WTC11 (cell line): ENCODE data around the gene RPAIN. TPM values are rescaled to one million over a fixed set of nuclear protein-coding genes. Genes with fewer than 3 reads are reported as not detected.

Experiments
- ATAC-seq: fragments of 200-7000 bp; cut with Tn5 transposase; 2 replicates; pipeline ENCODE4 v1.10.0; 2021; ENCODE audit warnings: mild to moderate bottlenecking, moderate library complexity
- CTCF ChIA-PET: fragments of 300-600 bp; sonication (Branson Sonifier 250); formaldehyde crosslinking; loops from one replicate; lab custom pipeline; 2021; ENCODE audit warnings: antibody characterized with exemption; lab: Charles Lee
- POLR2A ChIA-PET: fragments of 350-600 bp; sonication (Branson Sonifier 250); formaldehyde crosslinking; loops from one replicate; lab custom pipeline; 2021; ENCODE audit warnings: antibody characterized with exemption; lab: Charles Lee
- DNase-seq: peaks from one replicate; pipeline ENCODE4 v3.0.0; 2021; ENCODE audit warnings: low spot score
- H3K27ac Mint-ChIP-seq: 2 replicates; pipeline ENCODE4 v1.8.0; 2021; ENCODE audit warnings: mixed read lengths
- H3K27me3 Mint-ChIP-seq: 2 replicates; pipeline ENCODE4 v1.8.0; 2021; ENCODE audit warnings: low read depth, mild to moderate bottlenecking, moderate library complexity, mixed read lengths
- H3K36me3 Mint-ChIP-seq: 2 replicates; pipeline ENCODE4 v1.8.0; 2021; ENCODE audit warnings: mixed read lengths
- H3K4me1 Mint-ChIP-seq: 2 replicates; pipeline ENCODE4 v1.8.0; 2022; ENCODE audit warnings: mixed read lengths
- H3K4me3 Mint-ChIP-seq: 2 replicates; pipeline ENCODE4 v1.8.0; 2021; ENCODE audit warnings: mild to moderate bottlenecking, moderate library complexity, mixed read lengths
- H3K9me3 Mint-ChIP-seq: 2 replicates; pipeline ENCODE4 v1.8.0; 2021; ENCODE audit warnings: mixed read lengths
- CBFB ChIP-seq: sonication (generic); formaldehyde crosslinking; IDR thresholded peaks from 2 replicates; pipeline ENCODE4 v1.8.1; 2022; ENCODE audit warnings: mild to moderate bottlenecking, low read depth, missing genetic modification reagents
- GTF2I ChIP-seq: fragments of 250-450 bp; sonication (Bioruptor Pico); conservative IDR thresholded peaks from 2 replicates; pipeline ENCODE4 v1.4.0; 2021; ENCODE audit warnings: mild to moderate bottlenecking
- JUN ChIP-seq: sonication (generic); formaldehyde crosslinking; IDR thresholded peaks from 2 replicates; pipeline ENCODE4 v1.8.0; 2023; ENCODE audit warnings: mild to moderate bottlenecking, missing genetic modification reagents
- NFATC4 ChIP-seq: fragments of 250-450 bp; sonication (Bioruptor Pico); IDR thresholded peaks from 2 replicates; pipeline ENCODE4 v1.9.0; 2021; ENCODE audit warnings: mild to moderate bottlenecking
- NFYB ChIP-seq: sonication (generic); formaldehyde crosslinking; conservative IDR thresholded peaks from 2 replicates; pipeline ENCODE4 v1.8.0; 2022; ENCODE audit warnings: low read depth, missing genetic modification reagents
- OVOL2 ChIP-seq: fragments of 250-450 bp; sonication (Bioruptor Pico); IDR thresholded peaks from 2 replicates; pipeline ENCODE4 v1.9.0; 2021; ENCODE audit warnings: mild to moderate bottlenecking, borderline replicate concordance
- TP53 ChIP-seq: sonication (generic); formaldehyde crosslinking; IDR thresholded peaks from 2 replicates; pipeline ENCODE4 v1.8.1; 2023; ENCODE audit warnings: mild to moderate bottlenecking, missing genetic modification reagents
- ZNF121 ChIP-seq: sonication (generic); formaldehyde crosslinking; IDR thresholded peaks from 2 replicates; pipeline ENCODE4 v1.8.0; 2023; ENCODE audit warnings: missing genetic modification reagents
- ZNF396 ChIP-seq: fragments of 250-450 bp; sonication (Bioruptor Pico); IDR thresholded peaks from 2 replicates; pipeline ENCODE4 v1.8.0; 2021; ENCODE audit warnings: mild to moderate bottlenecking, moderate library complexity, borderline replicate concordance
- ZNF416 ChIP-seq: fragments of 250-450 bp; sonication (Bioruptor Pico); IDR thresholded peaks from 2 replicates; pipeline ENCODE4 v1.9.0; 2021; ENCODE audit warnings: mild to moderate bottlenecking, inconsistent platforms
- total RNA-seq: library from RNA; stranded (reverse); gene quantifications from 3 replicates; pipeline ENCODE4 v1.2.3, GENCODE V29; 2021
- TF ChIP-seq, protein P1 (sequence below): sonication (generic); formaldehyde crosslinking; IDR thresholded peaks from 2 replicates; pipeline ENCODE4 v1.8.1; 2023; ENCODE audit warnings: mild to moderate bottlenecking, missing genetic modification reagents
- TF ChIP-seq, protein P2 (sequence below): fragments of 250-450 bp; sonication (Bioruptor Pico); conservative IDR thresholded peaks from 2 replicates; pipeline ENCODE4 v1.9.0; 2021; ENCODE audit warnings: mild to moderate bottlenecking
- TF ChIP-seq, protein P3 (sequence below): sonication (generic); formaldehyde crosslinking; IDR thresholded peaks from 2 replicates; pipeline ENCODE4 v1.8.0; 2023; ENCODE audit warnings: missing genetic modification reagents, mild to moderate bottlenecking, borderline replicate concordance
- TF ChIP-seq, protein P4 (sequence below): sonication (generic); formaldehyde crosslinking; IDR thresholded peaks from 2 replicates; pipeline ENCODE4 v1.8.0; 2023; ENCODE audit warnings: mild to moderate bottlenecking, missing genetic modification reagents
- TF ChIP-seq, protein P5 (sequence below): fragments of 200-600 bp; IDR thresholded peaks from 2 replicates; pipeline ENCODE4 v1.8.0; 2022; ENCODE audit warnings: antibody characterized with exemption
- TF ChIP-seq, protein P6 (sequence below): sonication (generic); formaldehyde crosslinking; IDR thresholded peaks from 2 replicates; pipeline ENCODE4 v1.8.1; 2023; ENCODE audit warnings: mild to moderate bottlenecking, missing genetic modification reagents, moderate library complexity

RPAIN gene
- total RNA-seq, 1 experiment from 2014 or later = 67.8 TPM

DNA sequence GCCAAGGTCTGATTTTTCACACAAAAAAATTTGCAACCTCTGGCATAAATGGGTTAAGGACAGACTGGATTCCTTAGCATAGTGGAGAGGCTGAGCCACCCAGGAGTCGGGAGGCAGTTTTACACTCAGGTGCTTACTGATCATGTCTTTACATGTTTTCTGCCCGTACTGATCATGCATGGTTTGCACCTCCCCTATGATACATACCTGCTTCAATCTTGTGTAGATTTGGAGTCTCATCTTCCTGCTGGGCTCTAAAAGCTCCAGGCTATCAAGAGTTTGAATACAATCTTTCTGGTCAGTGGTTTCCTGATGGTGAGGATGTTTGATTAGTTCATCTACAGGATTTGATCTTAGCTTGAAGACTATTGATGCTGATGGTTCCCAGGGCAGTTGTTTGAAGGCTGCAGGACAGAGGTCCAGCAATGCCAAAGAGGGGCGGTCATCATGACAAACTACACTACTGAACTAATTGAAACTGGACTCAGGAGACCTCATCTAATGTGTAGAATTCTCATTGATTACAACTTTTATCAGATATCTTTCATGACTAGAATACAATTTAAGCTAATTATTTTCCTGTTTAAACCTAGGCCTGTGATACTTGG, 12.1 kb downstream of the RPAIN start:
- Mint-ChIP-seq H3K27ac (peak overlapping the region; percentile 96), H3K4me3 (no peak overlapping the region), H3K36me3 (peaks cover 87% of the 10 kb centered on the region), H3K9me3 (no peaks in the 10 kb centered on the region), H3K27me3 (no peaks in the 10 kb centered on the region), H3K4me1 (peaks cover 3% of the 10 kb centered on the region; the same call in 1 of the 2 replicates)
- no peak for DNase-seq
- ChIA-PET CTCF (no interaction called here), POLR2A (interaction anchor here (1.1 kb wide), 1 partner anchor 13 kb away, joined by 3 read pairs; the partner anchor contains the start of genes NUP88 and RPAIN)
- ATAC-seq = no peak
- TF ChIP-seq NFYB (CRISPR knock-in tag) = no peak
- TF ChIP-seq, protein P1, sequence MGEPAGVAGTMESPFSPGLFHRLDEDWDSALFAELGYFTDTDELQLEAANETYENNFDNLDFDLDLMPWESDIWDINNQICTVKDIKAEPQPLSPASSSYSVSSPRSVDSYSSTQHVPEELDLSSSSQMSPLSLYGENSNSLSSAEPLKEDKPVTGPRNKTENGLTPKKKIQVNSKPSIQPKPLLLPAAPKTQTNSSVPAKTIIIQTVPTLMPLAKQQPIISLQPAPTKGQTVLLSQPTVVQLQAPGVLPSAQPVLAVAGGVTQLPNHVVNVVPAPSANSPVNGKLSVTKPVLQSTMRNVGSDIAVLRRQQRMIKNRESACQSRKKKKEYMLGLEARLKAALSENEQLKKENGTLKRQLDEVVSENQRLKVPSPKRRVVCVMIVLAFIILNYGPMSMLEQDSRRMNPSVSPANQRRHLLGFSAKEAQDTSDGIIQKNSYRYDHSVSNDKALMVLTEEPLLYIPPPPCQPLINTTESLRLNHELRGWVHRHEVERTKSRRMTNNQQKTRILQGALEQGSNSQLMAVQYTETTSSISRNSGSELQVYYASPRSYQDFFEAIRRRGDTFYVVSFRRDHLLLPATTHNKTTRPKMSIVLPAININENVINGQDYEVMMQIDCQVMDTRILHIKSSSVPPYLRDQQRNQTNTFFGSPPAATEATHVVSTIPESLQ (CRISPR knock-in tag) = no peak
- peak; percentile 47; the same call in 1 of the 2 replicates for TF ChIP-seq NFATC4
- TF ChIP-seq TP53 = no peak
- TF ChIP-seq, protein P2, sequence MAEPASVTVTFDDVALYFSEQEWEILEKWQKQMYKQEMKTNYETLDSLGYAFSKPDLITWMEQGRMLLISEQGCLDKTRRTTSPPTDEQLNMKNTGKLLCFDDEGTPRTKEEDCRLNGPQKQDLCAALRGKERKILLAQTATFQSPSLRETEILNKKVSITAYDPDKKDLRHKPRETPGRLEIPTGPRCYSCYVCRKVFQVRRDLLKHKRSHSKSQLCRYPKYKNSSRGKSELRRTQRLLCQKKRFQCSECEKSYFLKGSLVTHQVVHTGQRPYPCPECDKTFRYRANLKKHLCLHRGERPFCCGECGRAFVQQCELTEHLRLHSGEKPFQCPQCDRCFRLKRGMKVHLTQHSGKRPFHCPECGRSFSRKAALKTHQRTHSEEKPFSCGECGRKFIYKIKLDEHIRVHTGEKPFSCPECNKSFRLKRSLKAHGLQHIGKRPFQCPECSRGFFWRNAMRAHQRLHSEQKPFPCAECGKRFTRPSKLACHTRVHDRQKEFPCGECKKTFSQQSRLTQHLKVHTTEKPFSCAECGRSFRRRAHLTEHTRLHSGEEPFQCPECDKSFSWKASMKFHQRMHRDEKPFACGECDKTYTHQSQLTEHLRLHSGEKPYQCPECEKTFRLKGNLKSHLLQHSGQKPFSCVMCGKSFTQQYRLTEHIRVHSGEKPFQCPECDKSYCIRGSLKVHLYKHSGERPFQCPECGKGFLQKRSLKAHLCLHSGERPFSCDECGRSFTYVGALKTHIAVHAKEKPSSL (CRISPR knock-in tag) = 0 out of 2 replicates have a peak, but pooled peaks have one; percentile 20
- no peak for TF ChIP-seq OVOL2 (CRISPR knock-in tag)

DNA sequence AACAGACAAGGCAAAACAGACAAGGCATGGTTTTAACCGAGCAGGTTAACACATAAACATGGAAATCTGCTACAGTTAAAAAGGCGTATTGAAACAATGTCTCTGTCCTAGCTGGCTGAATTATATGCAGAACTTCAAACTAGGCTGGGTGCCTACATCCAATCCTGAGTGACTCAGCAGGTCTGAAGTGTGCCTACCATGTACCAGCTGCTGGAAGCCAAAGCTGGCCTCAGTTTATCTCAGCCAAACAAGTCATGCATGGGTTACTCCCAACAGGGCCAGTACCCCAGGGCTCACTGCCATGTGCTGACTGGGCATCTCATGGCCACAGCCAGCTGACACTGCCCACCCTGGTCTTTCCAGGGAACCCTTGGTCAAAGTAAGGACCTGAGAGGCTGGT, 15.0 kb downstream of the RPAIN start:
- H3K9me3 Mint-ChIP-seq = no peaks in the 10 kb centered on the region
- DNase-seq (no peak), ATAC-seq (no peak)
- ChIA-PET POLR2A (interaction anchor here (2.3 kb wide), 1 partner anchor 16 kb away, joined by 10 read pairs; the partner anchor contains the start of genes NUP88 and RPAIN), CTCF (no interaction called here)
- H3K27ac Mint-ChIP-seq = peak overlapping the region; percentile 70
- H3K4me1 Mint-ChIP-seq = peaks cover 19% of the 10 kb centered on the region
- H3K27me3 Mint-ChIP-seq = no peaks in the 10 kb centered on the region
- peaks cover 75% of the 10 kb centered on the region for H3K36me3 Mint-ChIP-seq
- H3K4me3 Mint-ChIP-seq = no peak overlapping the region; the same call in 1 of the 2 replicates
- TF ChIP-seq ZNF416 = no peak
- TF ChIP-seq ZNF396 (CRISPR knock-in tag) = no peak
- no peak for TF ChIP-seq TP53
- TF ChIP-seq, protein P2 (CRISPR knock-in tag) = no peak
- TF ChIP-seq, protein P3, sequence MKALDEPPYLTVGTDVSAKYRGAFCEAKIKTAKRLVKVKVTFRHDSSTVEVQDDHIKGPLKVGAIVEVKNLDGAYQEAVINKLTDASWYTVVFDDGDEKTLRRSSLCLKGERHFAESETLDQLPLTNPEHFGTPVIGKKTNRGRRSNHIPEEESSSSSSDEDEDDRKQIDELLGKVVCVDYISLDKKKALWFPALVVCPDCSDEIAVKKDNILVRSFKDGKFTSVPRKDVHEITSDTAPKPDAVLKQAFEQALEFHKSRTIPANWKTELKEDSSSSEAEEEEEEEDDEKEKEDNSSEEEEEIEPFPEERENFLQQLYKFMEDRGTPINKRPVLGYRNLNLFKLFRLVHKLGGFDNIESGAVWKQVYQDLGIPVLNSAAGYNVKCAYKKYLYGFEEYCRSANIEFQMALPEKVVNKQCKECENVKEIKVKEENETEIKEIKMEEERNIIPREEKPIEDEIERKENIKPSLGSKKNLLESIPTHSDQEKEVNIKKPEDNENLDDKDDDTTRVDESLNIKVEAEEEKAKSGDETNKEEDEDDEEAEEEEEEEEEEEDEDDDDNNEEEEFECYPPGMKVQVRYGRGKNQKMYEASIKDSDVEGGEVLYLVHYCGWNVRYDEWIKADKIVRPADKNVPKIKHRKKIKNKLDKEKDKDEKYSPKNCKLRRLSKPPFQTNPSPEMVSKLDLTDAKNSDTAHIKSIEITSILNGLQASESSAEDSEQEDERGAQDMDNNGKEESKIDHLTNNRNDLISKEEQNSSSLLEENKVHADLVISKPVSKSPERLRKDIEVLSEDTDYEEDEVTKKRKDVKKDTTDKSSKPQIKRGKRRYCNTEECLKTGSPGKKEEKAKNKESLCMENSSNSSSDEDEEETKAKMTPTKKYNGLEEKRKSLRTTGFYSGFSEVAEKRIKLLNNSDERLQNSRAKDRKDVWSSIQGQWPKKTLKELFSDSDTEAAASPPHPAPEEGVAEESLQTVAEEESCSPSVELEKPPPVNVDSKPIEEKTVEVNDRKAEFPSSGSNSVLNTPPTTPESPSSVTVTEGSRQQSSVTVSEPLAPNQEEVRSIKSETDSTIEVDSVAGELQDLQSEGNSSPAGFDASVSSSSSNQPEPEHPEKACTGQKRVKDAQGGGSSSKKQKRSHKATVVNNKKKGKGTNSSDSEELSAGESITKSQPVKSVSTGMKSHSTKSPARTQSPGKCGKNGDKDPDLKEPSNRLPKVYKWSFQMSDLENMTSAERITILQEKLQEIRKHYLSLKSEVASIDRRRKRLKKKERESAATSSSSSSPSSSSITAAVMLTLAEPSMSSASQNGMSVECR = no peak
- TF ChIP-seq, protein P4, sequence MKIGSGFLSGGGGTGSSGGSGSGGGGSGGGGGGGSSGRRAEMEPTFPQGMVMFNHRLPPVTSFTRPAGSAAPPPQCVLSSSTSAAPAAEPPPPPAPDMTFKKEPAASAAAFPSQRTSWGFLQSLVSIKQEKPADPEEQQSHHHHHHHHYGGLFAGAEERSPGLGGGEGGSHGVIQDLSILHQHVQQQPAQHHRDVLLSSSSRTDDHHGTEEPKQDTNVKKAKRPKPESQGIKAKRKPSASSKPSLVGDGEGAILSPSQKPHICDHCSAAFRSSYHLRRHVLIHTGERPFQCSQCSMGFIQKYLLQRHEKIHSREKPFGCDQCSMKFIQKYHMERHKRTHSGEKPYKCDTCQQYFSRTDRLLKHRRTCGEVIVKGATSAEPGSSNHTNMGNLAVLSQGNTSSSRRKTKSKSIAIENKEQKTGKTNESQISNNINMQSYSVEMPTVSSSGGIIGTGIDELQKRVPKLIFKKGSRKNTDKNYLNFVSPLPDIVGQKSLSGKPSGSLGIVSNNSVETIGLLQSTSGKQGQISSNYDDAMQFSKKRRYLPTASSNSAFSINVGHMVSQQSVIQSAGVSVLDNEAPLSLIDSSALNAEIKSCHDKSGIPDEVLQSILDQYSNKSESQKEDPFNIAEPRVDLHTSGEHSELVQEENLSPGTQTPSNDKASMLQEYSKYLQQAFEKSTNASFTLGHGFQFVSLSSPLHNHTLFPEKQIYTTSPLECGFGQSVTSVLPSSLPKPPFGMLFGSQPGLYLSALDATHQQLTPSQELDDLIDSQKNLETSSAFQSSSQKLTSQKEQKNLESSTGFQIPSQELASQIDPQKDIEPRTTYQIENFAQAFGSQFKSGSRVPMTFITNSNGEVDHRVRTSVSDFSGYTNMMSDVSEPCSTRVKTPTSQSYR (CRISPR knock-in tag) = no peak
- TF ChIP-seq ZNF121 = no peak
- no peak for TF ChIP-seq GTF2I (CRISPR knock-in tag)
- TF ChIP-seq, protein P5, sequence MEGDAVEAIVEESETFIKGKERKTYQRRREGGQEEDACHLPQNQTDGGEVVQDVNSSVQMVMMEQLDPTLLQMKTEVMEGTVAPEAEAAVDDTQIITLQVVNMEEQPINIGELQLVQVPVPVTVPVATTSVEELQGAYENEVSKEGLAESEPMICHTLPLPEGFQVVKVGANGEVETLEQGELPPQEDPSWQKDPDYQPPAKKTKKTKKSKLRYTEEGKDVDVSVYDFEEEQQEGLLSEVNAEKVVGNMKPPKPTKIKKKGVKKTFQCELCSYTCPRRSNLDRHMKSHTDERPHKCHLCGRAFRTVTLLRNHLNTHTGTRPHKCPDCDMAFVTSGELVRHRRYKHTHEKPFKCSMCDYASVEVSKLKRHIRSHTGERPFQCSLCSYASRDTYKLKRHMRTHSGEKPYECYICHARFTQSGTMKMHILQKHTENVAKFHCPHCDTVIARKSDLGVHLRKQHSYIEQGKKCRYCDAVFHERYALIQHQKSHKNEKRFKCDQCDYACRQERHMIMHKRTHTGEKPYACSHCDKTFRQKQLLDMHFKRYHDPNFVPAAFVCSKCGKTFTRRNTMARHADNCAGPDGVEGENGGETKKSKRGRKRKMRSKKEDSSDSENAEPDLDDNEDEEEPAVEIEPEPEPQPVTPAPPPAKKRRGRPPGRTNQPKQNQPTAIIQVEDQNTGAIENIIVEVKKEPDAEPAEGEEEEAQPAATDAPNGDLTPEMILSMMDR = no peak
- no peak for TF ChIP-seq CBFB (CRISPR knock-in tag)
- TF ChIP-seq JUN (CRISPR knock-in tag) = no peak
- TF ChIP-seq, protein P6, sequence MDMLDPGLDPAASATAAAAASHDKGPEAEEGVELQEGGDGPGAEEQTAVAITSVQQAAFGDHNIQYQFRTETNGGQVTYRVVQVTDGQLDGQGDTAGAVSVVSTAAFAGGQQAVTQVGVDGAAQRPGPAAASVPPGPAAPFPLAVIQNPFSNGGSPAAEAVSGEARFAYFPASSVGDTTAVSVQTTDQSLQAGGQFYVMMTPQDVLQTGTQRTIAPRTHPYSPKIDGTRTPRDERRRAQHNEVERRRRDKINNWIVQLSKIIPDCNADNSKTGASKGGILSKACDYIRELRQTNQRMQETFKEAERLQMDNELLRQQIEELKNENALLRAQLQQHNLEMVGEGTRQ (CRISPR knock-in tag) = no peak
